HFF-Myc (cell line): ENCODE data around the gene E2F2.
A peak's percentile ranks its signal among the peaks of the same experiment; 100 is the strongest.

Experiments used
- DNase-seq: peaks from one replicate; pipeline ENCODE4 v3.0.0-alpha.2; 2011; ENCODE audit warnings: low read depth; ENCODE audit errors: extremely low read depth
- H3K4me3 ChIP-seq: replicated peaks from 2 replicates; pipeline ENCODE4 v1.5.1; 2011; ENCODE audit warnings: low read depth, mild to moderate bottlenecking, control low read depth, low read length
- CTCF ChIP-seq: IDR thresholded peaks from 2 replicates; pipeline ENCODE4 v1.5.1; 2012; ENCODE audit warnings: mild to moderate bottlenecking, low read depth, low read length, control low read depth; ENCODE audit errors: missing control alignments

E2F2 gene, protein sequence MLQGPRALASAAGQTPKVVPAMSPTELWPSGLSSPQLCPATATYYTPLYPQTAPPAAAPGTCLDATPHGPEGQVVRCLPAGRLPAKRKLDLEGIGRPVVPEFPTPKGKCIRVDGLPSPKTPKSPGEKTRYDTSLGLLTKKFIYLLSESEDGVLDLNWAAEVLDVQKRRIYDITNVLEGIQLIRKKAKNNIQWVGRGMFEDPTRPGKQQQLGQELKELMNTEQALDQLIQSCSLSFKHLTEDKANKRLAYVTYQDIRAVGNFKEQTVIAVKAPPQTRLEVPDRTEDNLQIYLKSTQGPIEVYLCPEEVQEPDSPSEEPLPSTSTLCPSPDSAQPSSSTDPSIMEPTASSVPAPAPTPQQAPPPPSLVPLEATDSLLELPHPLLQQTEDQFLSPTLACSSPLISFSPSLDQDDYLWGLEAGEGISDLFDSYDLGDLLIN

DNA sequence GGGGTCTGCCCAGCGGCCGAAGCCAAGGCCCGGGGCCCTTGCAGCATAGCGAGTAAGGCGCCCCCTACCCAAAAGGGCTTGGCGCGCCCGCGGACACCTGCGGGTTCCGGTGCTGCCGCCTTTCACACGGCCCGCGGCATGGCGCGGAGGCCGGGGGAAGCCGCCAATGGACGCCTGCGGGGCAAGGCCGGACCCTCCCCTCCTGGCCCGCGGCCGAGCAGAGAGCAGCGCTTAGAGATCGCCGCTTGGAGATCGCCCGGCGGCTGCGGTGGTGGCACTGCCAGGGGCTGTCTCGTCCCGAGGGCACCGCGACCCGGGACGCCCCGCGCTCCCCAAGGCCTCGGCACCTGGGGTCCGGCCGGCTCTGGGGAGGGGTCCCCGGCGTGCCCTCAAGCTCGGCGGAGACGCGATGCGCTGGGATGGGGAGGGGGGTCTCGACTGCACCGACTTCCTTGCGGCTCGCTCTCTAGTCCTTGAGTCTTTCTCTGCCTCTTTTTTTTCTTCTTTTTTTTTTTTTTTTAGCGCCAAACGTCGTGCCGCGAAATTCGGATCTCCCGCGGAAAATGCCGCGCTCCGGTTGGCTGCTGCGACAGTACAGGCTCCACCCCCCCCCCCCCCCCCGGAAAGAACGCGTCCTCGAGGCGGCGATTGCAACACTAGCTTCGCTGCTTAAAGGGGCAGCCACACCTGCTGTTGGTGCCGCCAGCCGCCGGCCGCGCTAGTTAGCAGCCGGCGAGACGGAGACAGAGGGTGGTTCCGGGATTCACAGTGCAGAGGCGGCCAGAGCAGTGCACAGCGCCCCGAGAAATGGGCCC is at the start of gene E2F2:
E2F2 (minus strand) TSS at position 487 of the 815 bp plus-strand sequence; CDS start at position 47, 440 bp downstream.
- DNase-seq: no peak
- TF ChIP-seq CTCF: no peak
- peak within 1 kb of the TSS; percentile 66 for H3K4me3 ChIP-seq

DNA sequence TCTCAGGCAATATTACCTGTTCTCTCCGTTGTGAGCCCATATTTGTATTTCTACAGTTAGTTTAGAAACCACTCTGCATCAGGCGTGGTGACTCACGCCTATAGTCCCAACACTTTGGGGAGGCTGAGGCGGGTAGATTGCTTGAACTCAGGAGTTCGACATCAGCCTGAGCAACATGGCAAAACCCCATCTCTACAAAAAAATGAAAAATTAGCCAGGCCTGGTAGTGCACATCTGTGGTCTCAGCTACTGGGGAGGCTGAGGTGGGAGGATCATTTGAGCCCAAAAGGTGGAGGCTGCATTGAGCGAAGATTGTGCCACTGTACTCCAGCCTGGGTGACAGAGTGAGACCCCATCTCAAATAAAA is 47.9 kb upstream of the E2F2 start:
- H3K4me3 ChIP-seq: no peak overlapping the region
- TF ChIP-seq CTCF: no peak
- no peak for DNase-seq

GRCh38 chr1:23578311-23578996 is 47.4 kb upstream of the E2F2 start:
- H3K4me3 ChIP-seq: no peak overlapping the region
- no peak for DNase-seq
- TF ChIP-seq CTCF: no peak

- no peak for TF ChIP-seq CTCF
- no peak for DNase-seq
- no peak overlapping the region for H3K4me3 ChIP-seq
Observed at GRCh38 chr1:23577056-23578004, 46.3 kb upstream of the E2F2 start.

DNA sequence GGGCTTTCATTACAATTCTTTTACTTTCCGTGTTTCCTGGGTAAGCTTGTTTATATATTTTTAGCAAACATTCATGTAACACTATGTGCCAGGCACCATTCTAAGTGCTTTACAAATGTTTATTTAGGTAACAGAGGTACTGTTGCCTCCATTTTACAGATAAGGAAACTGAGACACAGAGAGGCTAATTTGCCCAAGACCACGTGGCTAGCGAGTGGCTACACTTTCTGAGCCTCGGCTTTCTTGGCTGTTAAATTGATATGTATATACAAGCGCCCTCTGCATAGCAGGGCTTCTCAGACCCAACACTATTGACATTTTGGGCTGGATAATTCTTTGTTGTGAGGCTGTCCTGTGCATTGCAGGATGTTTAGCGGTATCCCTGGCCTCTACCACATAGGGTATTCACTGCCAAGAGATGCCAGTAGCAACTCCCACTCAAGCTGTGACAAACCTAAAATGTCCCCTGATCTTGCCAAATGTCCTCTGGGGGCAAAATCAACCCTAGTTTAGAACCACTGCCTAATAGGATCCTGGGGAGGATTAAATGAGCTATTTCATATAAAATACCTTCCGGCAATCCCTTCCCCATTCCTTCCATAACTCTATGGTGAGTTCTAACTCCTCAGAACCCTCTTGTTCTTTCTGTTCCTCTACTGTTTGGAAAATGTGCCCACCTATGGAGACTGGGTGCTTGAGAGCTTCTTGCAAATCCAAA is 45.5 kb upstream of the E2F2 start:
- no peak overlapping the region for H3K4me3 ChIP-seq
- TF ChIP-seq CTCF: no peak
- DNase-seq: no peak
